HG03521 (cell line): Measurements from ENCODE around the gene GTF2A1.
A peak's percentile ranks its signal among the peaks of the same experiment; 100 is the strongest.

ENCODE experiments used
- ATAC-seq: cut with Tn5 transposase; IDR thresholded peaks from one replicate; pipeline ENCODE4 v1.9.1; 2021; ENCODE audit warnings: mild to moderate bottlenecking, moderate library complexity; ENCODE audit not compliant: unreplicated experiment

Gene GTF2A1

DNA sequence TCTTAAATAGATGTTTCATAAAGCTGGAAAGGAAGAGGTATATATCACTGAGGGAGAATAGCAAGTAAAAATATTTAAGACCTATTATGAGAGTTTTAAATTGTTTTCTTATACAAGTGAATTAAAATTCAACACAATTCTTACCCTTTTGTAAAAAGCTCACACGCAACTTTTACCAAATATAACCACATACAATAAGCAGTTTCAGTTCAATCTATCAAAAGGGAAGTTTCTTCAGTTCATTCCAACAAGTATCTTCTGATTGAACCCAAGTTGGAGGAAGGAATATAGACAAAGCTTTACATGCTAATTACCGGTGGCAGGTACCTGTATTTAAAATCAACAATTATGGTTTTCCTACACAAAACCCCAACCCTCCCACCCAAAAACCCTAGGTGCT lies 41.1 kb downstream of the GTF2A1 start:
- no peak for ATAC-seq

DNA sequence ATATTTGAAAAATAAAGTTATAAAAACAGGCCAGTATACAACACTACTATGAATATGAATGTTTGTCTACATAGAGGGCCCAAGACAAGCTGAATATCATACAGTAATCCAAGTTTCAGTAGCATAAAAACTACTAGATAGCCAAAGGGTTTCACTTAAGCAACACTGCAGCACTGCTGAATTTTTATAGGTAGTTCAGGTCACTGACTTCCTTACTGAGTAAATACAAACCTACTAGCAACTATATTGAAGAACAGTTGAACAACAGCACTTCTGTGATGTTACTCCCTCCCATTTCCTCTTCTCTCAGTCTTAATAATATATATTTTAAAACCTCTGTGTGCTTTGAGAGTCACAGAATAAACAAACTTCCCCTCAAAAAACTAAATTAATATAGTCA lies 42.7 kb downstream of the GTF2A1 start:
- ATAC-seq, result peak; percentile 42

DNA sequence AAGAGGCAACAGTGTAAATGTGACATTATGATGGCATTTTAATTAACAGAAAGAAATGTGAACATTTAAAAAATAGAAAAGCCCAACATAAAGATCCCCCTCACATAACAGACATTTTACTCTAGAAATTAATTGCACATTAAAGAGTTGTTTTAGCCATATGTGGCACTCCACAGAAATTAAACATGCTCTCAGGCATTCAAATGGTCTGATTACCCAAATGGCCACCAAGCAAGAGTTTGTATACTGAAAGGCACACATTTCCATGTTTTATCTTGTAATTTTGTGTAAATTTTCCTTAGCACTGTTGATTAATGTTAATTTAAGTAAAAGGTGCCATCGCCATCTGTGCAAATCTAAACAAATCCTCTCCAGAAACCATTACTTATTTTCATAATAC lies 43.5 kb downstream of the GTF2A1 start:
- no peak for ATAC-seq

DNA sequence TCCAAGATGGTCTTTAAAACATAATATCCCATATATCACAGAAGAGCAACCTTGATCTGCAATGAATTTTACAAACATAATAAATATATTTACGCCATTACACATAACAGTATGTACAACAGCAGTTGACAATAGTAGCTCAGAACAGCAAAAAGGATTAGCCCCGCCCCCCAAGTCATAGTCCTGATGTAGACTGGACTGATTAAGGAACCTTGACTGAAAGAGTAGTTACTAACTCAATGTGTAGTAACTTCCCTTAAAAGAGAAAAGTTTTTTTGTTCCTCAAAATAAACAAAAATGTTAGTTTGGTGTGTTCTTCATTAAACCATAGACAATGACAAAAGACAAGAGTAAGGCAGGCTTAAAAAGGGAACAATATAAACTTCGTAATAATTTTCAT lies 44.5 kb downstream of the GTF2A1 start:
- no peak for ATAC-seq

DNA sequence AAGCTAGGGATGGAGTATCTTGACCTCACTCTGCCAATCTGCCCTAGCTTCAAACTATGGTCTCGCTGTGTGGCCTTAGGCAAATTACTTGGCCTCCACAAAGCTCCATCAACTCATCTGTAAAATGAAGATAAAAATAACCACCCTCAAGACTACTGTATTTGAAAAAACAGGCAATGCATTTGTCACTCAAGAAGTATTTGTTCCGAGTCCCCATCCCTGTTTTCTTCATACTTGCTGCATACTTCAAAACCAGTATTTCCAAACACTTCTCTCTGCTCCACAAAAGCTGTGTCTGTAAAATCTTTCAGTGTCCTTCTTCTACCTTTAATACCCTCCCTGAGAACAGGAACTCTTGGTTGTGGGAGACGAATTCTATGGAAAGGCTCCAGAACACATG lies 47.9 kb downstream of the GTF2A1 start:
- peak; percentile 22 for ATAC-seq

DNA sequence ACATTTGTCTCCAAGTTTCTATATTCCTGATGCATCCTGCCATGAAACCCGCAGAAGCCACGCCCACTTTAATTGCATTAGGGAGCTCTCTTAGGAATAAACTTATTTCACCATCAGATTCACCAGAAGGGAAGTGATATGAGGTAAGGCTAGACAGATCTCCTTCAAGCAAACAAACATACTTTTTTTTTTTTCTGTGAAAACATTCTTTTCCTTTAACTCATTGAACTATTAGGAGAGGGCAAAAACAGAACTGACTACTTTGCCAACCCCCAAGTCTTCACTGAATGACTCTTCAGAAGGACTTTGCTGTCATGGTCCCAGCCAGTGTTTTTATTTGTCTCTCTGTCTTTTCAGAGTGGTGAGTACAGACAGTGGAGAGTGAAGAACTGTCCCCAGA lies 48.4 kb downstream of the GTF2A1 start:
- peak; percentile 29 for ATAC-seq

DNA sequence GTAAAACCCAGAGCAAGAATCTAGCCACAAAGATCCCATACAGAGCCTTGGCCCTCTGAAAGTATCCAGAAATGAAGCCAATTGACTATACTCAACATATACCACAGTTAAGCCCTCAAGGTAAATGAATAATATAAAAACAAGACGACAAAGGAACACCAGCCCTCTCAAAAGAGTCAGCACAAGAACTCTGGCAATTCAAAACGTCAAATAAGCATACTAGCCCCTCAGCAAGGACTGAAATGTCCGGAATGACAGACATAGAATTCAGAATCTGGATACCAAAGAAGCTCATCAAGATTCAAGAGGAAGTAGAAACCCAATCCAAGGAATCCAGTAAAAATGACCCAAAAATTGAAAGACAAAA lies 49.9 kb downstream of the GTF2A1 start:
- no peak for ATAC-seq

DNA sequence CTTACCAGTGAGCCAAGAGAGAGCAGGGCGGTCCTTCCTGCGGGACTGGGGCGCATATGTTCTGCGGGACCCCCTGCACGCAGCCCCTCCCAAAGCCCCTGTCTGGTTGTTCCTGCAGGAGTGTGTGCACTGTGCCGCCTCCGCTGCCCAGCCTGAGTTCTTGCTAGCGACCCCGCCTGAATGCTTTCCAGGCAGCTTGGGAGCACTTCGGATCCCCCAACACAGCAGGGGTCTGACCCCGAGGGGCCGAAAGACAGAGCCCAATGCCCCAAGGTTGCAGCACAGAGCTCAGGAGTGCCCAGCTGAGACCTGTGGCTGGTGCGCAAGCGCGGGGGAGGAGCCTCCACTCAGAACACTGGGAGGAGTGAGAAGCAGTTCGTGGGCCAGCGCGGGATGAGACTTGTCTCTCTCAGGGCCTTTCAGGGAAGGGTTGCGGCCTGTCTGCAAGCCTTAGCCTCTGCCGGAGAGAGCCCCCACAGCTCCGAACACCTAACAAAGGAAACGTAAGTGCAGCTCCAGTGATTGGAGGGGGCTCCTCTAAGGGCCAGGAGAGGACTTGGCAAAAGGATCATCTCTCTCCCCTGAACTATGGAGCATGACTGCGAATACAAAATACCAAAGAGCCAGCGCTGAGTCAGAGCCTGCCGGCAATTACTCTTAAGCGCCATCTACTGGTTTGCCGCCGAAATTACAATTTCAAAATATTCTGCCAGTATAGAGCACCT lies 50.5 kb downstream of the GTF2A1 start:
- ATAC-seq, result peak; percentile 92

DNA sequence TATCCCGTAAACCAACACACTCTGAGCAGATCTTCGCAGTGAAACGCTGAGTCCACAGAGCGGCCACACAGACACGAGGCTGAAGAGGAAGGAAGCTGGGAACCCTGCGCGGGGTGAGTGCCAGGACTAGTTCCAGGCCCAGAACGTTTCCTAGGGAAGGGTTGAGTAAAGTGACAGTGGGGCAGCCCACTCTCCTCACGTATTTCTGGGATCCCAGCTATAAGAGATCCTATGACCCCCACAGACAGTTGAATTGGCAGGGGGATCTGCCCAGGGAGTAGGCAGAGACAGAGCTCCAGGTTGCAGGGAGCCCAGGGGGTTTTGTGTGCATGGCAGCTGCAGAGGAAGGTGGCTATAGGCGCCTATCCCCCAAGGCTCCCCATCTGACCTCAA lies 51.1 kb downstream of the GTF2A1 start:
- ATAC-seq, result peak; percentile 9

DNA sequence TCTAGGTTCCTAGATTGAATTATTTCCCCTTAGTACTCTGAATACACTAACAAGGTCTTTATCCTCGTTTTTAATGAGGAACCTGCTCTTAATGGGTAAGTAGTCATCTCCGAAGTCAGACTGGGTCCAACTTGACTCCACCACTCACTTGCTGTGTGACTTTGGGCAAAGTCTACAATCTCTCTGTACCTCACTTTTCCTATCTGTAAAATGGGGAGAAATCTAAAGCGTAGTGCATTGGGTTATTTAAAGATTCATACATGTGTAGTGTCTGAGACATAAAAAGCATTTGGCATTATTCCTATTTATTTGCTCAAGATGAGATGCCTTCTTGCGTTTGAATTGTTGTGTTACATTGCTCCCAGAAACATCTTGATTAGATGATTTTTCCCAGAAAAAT lies 51.5 kb downstream of the GTF2A1 start:
- no peak for ATAC-seq

DNA sequence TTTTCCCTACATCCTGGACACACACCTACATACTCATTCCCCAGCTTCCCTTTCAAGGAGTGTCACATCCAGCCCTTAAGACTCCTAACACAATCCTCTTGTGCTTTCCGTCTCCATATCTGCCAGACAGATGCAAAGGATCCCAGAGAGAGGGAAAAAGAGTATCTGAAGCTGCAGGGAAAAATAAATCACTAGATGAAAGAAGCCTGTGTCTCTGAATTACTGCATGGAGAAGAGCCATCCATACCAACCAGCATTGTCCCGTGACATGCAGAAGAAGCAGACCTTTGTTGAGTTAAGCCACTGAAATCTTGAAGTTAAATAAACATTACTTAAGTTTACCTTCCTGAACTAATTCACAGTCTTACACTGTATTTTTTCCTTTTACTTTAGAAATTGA lies 54.6 kb downstream of the GTF2A1 start:
- ATAC-seq, result no peak

DNA sequence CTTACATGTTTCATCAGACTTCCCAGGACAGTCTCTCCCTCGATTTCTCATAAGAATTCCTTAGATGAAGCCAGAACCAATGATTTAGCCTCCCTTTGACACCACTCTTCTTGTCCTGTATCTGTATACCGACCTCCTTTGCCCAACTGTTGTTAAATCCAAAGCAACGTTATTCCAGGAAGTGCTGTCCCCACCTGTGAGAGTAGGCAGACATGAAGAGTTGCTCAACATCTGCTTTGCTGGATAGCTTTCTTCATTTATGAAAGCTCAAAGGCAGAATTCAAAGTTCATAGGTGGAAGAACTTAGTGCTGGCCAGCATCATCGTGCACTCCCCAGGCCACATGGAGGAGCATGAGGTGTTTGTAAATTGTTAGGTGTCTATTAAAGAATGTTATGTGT lies 55.6 kb downstream of the GTF2A1 start:
- ATAC-seq, result no peak

DNA sequence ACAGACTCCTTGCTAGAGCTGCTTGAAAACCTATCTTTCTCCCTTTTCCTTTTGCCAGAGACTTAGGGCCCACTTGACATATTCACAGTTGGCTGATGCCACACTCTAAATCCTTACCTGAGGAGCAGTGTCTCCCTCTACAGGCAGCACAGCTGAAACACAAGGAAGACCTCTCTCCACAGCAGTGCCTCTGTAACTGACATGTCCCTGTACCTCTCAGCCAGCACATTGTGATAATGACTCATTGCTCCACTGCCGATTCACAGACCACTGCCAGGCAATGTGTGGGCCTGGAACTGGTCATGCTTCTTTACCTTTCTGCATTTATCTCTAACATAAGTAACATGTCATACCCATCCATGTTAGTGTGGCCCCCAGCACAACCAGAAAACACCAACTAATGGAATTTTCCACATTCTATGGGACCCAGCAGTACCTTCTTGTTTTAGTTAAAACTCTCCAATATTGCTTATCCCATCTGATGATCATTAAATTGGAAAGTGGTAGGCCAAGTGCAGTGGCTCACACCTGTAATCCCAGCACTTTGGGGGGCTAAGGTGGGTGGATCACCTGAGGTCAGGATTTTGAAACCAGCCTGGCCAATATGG lies 56.5 kb downstream of the GTF2A1 start:
- ATAC-seq, result peak; percentile 91

DNA sequence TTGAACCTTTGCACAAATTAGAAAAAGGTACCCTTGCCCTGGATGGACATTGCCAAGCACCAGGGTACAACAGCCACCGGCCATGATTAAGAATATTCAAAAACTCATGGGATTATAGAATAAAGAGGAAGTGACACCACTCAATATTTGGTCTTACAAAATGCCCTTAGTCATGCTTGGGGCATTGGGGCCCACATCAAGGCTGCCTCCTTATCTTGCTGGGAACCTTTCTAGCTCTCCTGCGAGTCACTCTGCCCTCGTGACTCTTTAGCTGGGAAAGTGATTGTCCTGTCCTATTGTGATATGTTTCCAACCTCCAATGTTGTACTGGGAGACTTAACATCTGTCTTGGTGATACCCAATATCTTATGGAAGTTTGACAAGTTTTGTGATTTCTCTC lies 57.8 kb downstream of the GTF2A1 start:
- no peak for ATAC-seq

DNA sequence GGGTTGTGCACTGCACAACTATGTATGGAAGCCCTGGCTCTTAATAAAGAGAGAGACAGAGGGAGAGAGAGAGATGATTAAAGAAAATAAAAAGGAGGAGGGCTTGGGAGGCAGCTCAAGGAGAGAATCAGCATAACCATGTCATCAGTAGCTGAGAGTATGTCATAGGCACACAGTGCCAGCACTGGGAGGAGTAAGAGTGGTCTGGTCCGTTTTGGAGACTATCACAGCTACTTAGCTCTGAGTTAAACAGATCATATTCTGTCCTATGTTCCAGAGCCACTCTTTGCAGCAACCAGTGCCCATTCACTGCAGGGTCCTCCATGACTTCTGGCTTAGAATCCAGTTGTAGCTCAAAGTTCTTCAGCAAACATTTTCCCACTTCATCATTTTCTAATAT lies 59.0 kb downstream of the GTF2A1 start:
- no peak for ATAC-seq

DNA sequence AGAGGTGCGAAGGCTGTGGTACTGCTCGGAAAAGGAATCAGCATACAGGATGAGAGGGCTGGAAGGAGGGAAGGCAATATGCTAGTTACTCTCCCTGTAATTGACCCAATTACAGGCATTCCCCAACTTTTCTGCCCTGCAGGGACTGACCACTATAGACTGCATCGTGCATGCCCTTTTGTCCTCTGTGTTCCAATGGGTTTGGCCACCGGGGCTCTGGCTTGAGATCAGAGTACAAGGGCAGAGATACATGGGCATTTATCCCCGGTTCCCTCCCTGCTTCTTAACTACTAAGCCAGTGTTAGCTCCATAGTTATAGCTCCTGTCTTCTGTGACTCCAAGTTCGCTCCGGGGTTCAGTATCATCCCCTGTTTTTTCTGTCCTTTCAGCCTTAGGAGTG lies 59.7 kb downstream of the GTF2A1 start:
- ATAC-seq, result no peak

DNA sequence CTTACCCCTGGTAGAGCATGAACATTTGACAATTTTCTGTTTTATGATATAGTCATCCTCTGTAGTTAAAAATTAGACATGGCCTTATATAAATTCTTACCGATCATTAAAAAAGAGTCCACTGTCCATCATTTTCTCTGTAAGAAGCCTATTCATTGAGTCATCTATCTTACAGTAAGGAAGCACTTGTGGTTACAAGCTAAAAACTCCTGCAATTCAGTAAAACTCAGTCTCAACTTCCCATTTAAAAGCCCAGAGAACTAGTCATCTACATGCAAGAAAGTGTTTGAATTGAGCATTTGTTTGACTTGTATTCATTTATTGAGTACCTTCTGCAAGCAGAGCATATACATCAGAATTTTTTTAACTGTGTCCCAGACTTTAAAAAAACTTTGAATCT lies 63.3 kb downstream of the GTF2A1 start:
- no peak for ATAC-seq

DNA sequence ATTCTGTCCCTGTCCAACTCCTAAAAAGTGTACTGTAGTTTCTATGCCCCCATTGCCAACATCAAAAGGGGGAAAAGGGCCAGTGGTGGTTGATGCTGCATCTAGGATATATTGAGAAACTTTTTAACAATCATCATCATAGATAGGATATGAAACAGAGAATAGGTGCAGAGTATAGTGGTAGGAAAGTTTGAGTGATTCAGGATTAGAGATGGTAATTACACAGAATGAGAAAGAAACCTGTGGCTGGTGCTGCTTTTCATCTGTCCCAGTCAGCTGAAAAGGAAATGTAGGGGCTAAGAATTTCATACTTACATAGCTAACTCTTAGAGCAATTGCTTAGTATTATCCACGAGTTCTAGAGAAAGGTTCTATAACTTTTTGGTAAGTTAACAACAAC lies 67.6 kb downstream of the GTF2A1 start:
- no peak for ATAC-seq

DNA sequence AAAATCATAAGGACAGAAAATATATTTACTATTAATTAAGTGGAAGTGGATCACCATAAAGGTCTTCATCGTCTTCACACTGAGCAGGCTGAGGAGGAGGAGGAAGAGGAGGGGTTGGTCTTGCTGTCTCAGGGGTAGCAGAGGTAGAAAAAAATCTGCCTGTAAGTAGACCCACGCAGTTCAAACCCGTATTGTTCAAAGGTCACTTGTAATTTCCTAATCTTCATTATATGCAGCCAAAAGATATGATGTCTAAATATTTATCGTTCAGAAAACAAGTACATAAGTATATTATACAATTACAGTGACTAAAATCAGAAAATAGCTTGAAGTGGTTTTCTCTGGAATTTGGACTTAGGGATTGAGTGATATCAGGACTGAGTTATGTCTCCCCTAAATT lies 72.1 kb downstream of the GTF2A1 start:
- ATAC-seq, result no peak

DNA sequence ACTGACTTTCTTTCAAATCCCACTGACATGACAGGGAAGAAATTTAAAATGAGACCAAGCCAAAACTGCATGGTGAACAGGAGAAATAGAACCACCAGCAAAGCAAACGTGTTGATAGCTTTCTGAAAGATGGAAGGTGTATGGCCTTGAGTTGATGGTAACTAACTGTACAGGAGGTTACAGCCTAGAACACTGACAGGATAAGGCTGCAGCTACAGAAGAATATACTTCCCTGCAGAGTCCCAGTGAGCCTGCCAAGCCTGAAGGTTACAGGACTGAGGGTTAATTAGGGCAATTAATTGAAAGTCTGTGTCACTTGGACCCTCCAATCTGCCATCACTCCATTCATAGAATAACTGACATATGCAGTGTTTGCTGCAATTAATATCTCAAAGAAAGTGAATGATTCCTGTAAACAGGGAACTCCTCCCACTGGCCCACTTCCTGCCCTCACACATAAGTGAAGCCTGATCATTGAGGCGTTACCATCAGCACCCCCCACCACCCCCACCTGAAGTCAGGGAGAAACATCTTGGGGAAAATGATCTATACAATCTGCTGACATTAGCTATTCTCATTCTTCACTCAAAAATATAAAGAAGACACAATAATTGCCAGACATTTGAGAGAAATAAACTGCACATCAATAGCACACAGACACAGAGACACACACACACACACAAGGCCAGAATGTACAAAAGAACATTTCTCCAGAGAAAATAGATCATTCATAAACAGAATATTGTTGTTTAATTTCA lies 73.4 kb downstream of the GTF2A1 start:
- no peak for ATAC-seq

DNA sequence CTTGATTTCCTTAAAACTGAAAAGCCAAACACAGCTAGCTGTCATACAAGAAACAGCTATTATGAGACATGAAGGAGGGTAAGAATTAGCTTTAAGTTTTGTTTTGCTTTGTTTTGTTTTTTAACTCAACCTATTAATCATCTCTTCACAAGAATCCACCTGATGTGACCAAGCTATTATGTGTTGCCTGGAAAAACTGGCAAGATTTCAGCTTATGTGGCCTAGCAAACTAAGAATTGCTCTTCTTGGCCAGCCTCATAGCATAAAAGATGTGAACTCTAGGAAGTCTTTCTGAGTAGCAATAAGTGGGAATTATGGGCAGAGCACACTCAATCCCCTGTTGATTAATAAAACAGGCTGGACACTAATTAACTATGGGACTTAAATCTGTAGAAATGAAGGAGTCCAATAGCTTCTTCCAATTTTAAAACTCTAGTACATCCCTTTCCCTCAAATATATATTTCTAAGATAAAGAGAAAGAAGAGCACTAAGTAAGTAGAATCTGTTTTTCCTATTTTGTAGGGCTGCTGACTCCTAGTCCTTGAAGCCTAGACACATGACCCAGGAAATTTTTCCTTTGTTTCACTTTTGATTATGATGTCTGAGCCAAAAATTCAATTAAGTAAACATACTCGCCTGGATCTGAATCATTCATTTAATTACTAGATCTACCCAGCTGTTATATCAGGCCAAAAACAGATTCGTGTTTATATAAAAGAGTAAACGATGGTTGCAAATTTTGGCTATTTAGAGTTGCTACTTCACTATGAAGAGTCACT lies 75.7 kb downstream of the GTF2A1 start:
- ATAC-seq, result no peak

DNA sequence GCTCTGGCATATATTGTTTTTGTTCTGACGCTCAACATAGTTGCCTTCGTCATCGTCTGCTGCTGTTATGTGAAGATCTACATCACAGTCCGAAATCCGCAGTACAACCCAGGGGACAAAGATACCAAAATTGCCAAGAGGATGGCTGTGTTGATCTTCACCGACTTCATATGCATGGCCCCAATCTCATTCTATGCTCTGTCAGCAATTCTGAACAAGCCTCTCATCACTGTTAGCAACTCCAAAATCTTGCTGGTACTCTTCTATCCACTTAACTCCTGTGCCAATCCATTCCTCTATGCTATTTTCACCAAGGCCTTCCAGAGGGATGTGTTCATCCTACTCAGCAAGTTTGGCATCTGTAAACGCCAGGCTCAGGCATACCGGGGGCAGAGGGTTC lies 77.0 kb downstream of the GTF2A1 start:
- no peak for ATAC-seq
